Karpas-422 (cell line): ENCODE data around the gene FOXA1. TPM values are rescaled to one million over a fixed set of nuclear protein-coding genes. Genes with fewer than 3 reads are reported as not detected.

Experiments used
- DNase-seq: peaks from one replicate; pipeline ENCODE4 v3.0.0-alpha.2; 2015
- H2AFZ ChIP-seq: fragments of 200-600 bp; sonication (generic); 2 replicates; pipeline ENCODE4 v1.6.1; 2014; ENCODE audit warnings: antibody characterized with exemption, low read length, mixed read lengths
- H3K27ac ChIP-seq: fragments of 200-600 bp; sonication (generic); 2 replicates; pipeline ENCODE4 v1.5.1; 2014; ENCODE audit warnings: mild to moderate bottlenecking, low read length, moderate library complexity
- H3K27me3 ChIP-seq: fragments of 200-600 bp; sonication (generic); 2 replicates; pipeline ENCODE4 v1.6.1; 2014; ENCODE audit warnings: low read length, mixed read lengths
- H3K36me3 ChIP-seq: fragments of 200-600 bp; sonication (generic); 2 replicates; pipeline ENCODE4 v1.6.1; 2014; ENCODE audit warnings: low read length, mixed read lengths; ENCODE audit not compliant: insufficient read depth
- H3K4me1 ChIP-seq: fragments of 200-600 bp; sonication (generic); 2 replicates; pipeline ENCODE4 v1.6.1; 2014; ENCODE audit warnings: mild to moderate bottlenecking, low read length, mixed read lengths
- H3K4me2 ChIP-seq: fragments of 200-600 bp; sonication (generic); 2 replicates; pipeline ENCODE4 v1.6.1; 2014; ENCODE audit warnings: low read length, low read depth, mild to moderate bottlenecking; ENCODE audit not compliant: poor library complexity, severe bottlenecking
- H3K4me3 ChIP-seq: fragments of 200-600 bp; sonication (generic); 2 replicates; pipeline ENCODE4 v1.5.1; 2014; ENCODE audit warnings: mild to moderate bottlenecking, antibody characterized with exemption, low read length, mixed read lengths
- H3K79me2 ChIP-seq: fragments of 200-600 bp; sonication (generic); 2 replicates; pipeline ENCODE4 v1.6.1; 2014; ENCODE audit warnings: mild to moderate bottlenecking, low read length, mixed read lengths
- H3K9ac ChIP-seq: fragments of 200-600 bp; sonication (generic); 2 replicates; pipeline ENCODE4 v1.6.0; 2014; ENCODE audit warnings: low read length
- H3K9me2 ChIP-seq: fragments of 200-600 bp; sonication (generic), shearing (Covaris generic); replicated peaks from 2 replicates; pipeline ENCODE4 v1.6.0; 2014; ENCODE audit warnings: mild to moderate bottlenecking, low read length, moderate library complexity; ENCODE audit not compliant: insufficient read depth
- H3K9me3 ChIP-seq: fragments of 300-700, 200-600 bp; sonication (generic); 2 replicates; pipeline ENCODE4 v1.6.1; 2014; ENCODE audit warnings: low read length, mixed read lengths
- H4K20me1 ChIP-seq: fragments of 200-600 bp; sonication (generic); 2 replicates; pipeline ENCODE4 v1.6.1; 2014; ENCODE audit warnings: mild to moderate bottlenecking, antibody characterized with exemption, low read length, low read depth; ENCODE audit not compliant: insufficient read depth
- total RNA-seq: library from RNA; depleted of rRNA; stranded (reverse); fragments of >200 nt; shearing (Covaris generic); gene quantifications from 2 replicates; pipeline ENCODE4 v1.2.3, GENCODE V29; 2014; ENCODE audit warnings: low replicate concordance

FOXA1 gene
- total RNA-seq, 1 experiment from 2014 or later = not detected

DNA sequence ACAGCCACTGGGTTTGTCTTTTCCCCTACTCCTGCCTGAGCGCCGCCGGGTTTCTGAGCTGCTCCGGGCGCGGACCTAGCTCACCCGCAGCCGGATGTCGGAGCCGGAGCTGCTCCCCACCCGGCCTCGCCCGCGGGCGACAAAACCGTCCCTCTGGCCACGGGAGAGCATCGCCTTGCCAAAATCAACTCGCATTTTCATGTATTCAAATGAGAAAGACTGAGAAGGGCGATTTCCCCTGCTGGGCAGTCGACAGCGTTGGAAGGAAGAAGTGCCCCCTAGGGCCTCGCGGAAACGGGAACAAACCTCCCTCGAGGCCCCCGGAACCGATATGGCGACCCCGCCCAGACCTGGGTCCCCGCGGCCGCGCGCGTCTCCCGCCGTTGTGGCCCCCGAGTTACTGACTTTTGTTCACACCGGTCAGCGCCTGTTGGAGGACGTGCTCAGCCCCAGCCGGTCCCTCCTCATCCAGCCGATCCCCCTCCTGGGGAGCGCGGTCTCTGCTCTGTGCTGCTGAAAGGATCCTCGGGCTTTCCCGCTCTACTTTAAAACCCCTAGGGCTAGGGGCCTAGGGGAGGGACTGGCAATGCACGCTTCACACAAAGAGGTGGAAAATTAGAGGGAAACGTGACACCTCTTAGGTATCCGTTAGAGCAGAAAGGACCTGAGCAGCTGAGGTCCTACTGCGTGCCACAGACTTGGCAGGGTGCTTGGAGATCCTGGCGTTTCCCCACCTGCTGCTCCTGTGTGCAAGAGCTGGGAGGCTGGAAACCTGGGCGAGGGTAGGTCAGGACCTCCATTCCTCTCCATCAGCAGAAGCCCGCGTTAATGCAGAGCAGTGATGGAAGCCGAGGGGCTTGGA lies 4.7 kb upstream of the FOXA1 start:
- H3K9me2 ChIP-seq = no peaks in the 10 kb centered on the region
- no peaks in the 10 kb centered on the region for H3K9me3 ChIP-seq
- no peaks in the 10 kb centered on the region for H3K36me3 ChIP-seq
- H4K20me1 ChIP-seq = no peaks in the 10 kb centered on the region
- H3K79me2 ChIP-seq = no peaks in the 10 kb centered on the region
- no peak overlapping the region for H3K4me2 ChIP-seq
- no peak overlapping the region for H3K27ac ChIP-seq
- DNase-seq = no peak
- no peaks in the 10 kb centered on the region for H3K27me3 ChIP-seq
- no peaks in the 10 kb centered on the region for H3K4me1 ChIP-seq
- H2AFZ ChIP-seq = no peak overlapping the region
- H3K4me3 ChIP-seq = no peak overlapping the region
- H3K9ac ChIP-seq = no peak overlapping the region

- Histone ChIP-seq H3K4me3 (no peak overlapping the region), H3K9ac (no peak overlapping the region), H3K4me2 (no peak overlapping the region), H4K20me1 (no peaks in the 10 kb centered on the region), H3K9me3 (no peaks in the 10 kb centered on the region), H3K27ac (no peak overlapping the region), H3K36me3 (no peaks in the 10 kb centered on the region), H3K9me2 (no peaks in the 10 kb centered on the region), H3K27me3 (no peaks in the 10 kb centered on the region), H2AFZ (no peak overlapping the region), H3K79me2 (no peaks in the 10 kb centered on the region), H3K4me1 (no peaks in the 10 kb centered on the region)
- DNase-seq = no peak
Observed at GRCh38 chr14:37598747-37599506, 3.9 kb upstream of the FOXA1 start.

DNA sequence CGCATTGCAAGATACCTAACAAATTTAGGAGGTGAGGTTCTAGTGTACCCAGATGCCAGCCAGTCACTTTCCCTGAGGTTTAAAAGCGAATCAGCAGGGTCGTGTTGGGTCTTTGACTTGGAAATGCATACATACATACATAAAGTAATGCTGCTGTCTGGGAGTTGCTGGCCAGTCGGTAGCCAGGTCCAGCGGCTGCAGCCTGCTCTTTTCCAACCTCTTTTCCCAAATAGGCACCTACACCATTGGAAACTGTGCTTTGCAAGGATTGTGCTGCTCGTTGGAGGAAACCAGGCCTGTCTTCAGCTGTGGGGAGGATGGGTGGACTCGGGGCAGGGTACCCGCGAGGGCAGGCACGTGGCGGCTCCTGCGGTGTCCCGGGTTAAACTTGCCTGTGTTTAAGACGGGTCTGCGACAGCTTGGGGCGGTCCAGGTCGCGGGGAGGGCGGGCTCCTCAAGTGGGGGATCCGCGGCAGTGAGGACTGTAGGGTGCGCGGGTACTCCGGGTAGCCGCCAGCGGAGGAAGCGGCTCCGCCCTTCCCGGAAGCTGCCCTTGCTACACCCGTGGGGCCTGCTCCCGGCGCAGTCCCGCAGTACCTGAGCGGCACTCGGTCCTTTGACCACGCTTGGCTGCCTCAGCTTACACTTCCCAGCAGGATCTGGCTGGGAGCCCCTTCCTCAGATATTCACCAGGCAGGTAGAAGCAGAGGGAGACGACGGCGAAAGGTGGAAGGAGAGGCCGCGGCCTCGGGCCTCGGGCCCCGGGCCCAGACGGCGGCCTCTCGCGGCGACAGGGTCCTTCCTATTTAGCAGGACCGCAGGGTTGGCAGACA lies 3.1 kb upstream of the FOXA1 start:
- Histone ChIP-seq H3K4me2 (no peak overlapping the region), H3K9me2 (no peaks in the 10 kb centered on the region), H2AFZ (no peak overlapping the region), H3K79me2 (no peaks in the 10 kb centered on the region), H4K20me1 (no peaks in the 10 kb centered on the region), H3K27ac (no peak overlapping the region), H3K4me3 (no peak overlapping the region), H3K9me3 (no peaks in the 10 kb centered on the region), H3K36me3 (no peaks in the 10 kb centered on the region), H3K4me1 (no peaks in the 10 kb centered on the region), H3K27me3 (no peaks in the 10 kb centered on the region), H3K9ac (no peak overlapping the region)
- DNase-seq = no peak

DNA sequence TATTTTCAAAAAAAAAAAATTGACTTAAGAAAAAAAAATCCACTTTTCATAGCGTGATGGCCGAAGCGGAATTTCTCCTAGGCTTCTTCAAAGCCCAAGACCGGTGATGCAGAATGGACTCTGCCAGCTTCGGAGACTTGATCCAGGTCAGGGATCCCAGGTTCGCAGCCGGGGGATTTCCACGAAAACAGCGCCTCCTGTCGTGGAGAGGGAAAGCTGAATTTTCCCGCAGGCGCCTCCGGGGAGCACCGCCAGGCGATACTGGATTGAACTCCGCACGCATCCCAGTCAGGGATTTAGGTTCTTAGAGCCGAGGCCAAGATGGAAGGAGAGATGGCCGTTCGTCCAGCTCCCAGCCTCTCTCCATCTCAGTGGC lies 2.5 kb upstream of the FOXA1 start:
- no peaks in the 10 kb centered on the region for H4K20me1 ChIP-seq
- no peaks in the 10 kb centered on the region for H3K9me3 ChIP-seq
- no peak overlapping the region for H3K9ac ChIP-seq
- no peak overlapping the region for H3K4me3 ChIP-seq
- H3K36me3 ChIP-seq = no peaks in the 10 kb centered on the region
- H3K9me2 ChIP-seq = no peaks in the 10 kb centered on the region
- no peak overlapping the region for H3K27ac ChIP-seq
- no peak for DNase-seq
- H2AFZ ChIP-seq = no peak overlapping the region
- no peaks in the 10 kb centered on the region for H3K4me1 ChIP-seq
- no peaks in the 10 kb centered on the region for H3K79me2 ChIP-seq
- H3K4me2 ChIP-seq = no peak overlapping the region
- no peaks in the 10 kb centered on the region for H3K27me3 ChIP-seq

DNA sequence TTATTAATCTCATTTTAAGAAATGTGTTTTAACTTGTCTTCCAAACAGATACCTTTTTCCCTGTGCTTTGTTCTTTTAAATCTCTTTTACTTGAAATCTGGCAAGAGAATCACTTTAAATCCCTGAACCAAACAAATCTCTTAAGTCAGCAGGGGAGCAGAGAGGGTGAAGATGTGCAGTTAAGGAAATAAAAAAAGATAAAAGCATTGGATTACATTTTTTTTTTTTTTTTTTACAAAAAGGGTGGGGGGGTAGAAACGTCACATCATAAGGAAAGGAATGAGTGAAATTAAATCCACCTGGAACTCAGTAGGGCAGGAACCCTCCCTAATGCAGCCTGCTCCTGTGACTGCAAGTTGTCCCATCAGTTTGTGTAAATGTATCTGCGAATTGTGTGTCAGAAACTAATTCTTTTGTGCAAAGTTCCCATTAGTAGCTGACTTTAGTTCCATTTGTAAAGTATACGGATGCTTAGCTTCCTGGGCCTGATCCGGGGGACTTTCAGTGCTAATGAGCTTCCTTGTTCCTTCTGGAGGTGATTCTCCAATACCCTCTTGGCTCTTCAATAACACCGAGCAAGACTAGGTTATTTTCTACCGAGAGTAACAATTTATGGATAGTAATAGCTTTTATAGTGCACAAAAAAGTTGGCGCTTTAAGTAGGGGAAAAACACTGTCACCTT lies 1.9 kb upstream of the FOXA1 start:
- no peaks in the 10 kb centered on the region for H3K4me1 ChIP-seq
- no peak overlapping the region for H3K27ac ChIP-seq
- no peaks in the 10 kb centered on the region for H3K27me3 ChIP-seq
- no peaks in the 10 kb centered on the region for H4K20me1 ChIP-seq
- no peaks in the 10 kb centered on the region for H3K36me3 ChIP-seq
- H2AFZ ChIP-seq = no peak overlapping the region
- H3K4me3 ChIP-seq = no peak overlapping the region
- DNase-seq = no peak
- no peak overlapping the region for H3K9ac ChIP-seq
- H3K79me2 ChIP-seq = no peaks in the 10 kb centered on the region
- H3K9me2 ChIP-seq = no peaks in the 10 kb centered on the region
- H3K9me3 ChIP-seq = no peaks in the 10 kb centered on the region
- H3K4me2 ChIP-seq = no peak overlapping the region

DNA sequence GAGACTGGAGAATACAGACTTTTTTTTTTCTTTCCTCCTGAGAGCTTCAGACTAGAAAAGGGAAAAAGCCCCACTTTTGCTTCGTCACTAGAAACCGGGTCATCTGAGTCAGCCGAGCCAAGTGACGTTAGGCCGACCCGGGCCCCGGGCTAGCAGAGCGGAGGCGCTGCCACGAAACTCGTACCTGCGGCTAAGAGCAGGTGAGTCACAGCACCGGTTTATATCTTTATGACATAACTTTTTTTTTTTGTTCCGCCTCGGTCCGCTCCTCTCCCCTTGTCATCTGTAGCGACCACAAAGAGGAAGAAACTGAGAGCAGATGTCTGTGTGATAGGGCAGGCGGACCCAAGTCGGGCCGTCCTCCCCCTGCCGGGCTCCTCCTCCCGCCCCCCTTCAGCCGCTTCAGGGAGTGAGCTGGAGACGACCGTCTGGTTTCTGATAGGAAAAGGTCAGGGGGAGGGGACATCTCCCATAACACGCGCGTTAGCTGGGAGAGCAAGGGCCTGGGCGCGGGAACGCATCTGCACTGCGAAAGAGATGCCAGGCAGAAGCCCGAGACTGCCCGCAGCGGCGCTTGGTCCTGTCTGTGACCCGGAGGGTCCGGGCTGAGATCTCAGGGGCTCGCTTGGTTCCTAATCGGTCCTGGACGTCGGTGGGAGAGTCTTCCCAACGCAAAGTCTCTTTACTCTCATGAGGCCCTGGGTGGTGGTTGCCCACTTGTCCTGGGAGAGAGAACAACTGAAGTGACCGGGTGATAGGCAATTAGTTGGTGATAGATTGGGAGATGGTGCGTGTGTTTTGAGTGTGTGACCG lies 966 bp upstream of the FOXA1 start:
- no peak overlapping the region for H3K4me2 ChIP-seq
- no peak overlapping the region for H2AFZ ChIP-seq
- H4K20me1 ChIP-seq = no peaks in the 10 kb centered on the region
- H3K79me2 ChIP-seq = no peaks in the 10 kb centered on the region
- H3K4me3 ChIP-seq = no peak overlapping the region
- no peaks in the 10 kb centered on the region for H3K27me3 ChIP-seq
- no peaks in the 10 kb centered on the region for H3K4me1 ChIP-seq
- no peak for DNase-seq
- no peak overlapping the region for H3K9ac ChIP-seq
- H3K9me2 ChIP-seq = no peaks in the 10 kb centered on the region
- no peak overlapping the region for H3K27ac ChIP-seq
- no peaks in the 10 kb centered on the region for H3K9me3 ChIP-seq
- H3K36me3 ChIP-seq = no peaks in the 10 kb centered on the region

DNA sequence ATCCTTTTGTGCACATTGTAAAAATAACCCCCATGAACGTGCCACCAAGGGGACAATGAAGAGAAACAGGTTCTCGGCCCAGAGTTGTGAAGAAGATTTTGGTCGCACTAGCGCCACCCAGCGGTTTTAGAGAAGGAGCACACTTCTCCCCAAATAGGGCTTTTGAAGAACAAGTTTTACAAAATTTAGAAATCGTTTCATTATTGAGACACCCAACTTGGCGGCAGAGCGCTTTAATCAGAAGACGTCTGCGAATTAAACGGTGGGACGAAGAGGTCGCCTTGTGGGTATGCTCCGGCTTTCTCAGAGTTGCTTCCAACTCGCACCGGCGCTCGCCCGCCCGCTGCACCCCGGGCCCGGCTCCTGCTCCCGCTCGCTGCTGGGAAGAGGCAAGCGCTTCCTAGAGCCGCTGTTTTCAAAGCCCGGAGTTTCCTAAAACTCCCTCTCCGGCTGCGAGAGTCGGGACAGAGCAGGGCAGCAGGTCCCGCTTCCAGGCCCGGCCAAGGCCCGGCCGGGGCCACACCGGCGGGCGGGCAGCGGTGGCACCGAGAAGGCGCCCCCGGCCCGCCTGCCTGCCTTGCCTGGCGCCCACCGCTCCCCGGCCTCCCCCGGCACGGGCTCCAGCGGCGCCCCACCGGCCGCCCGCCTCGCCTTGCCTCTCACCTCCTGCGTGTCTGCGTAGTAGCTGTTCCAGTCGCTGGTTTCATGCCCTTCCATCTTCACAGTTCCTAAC lies 645 bp downstream of the FOXA1 start:
- H3K4me3 ChIP-seq = no peak overlapping the region
- H3K36me3 ChIP-seq = no peaks in the 10 kb centered on the region
- no peak overlapping the region for H3K27ac ChIP-seq
- H4K20me1 ChIP-seq = no peaks in the 10 kb centered on the region
- H3K9me2 ChIP-seq = no peaks in the 10 kb centered on the region
- H3K9me3 ChIP-seq = no peaks in the 10 kb centered on the region
- peak; percentile 94 for DNase-seq
- no peak overlapping the region for H2AFZ ChIP-seq
- H3K79me2 ChIP-seq = no peaks in the 10 kb centered on the region
- no peak overlapping the region for H3K4me2 ChIP-seq
- no peaks in the 10 kb centered on the region for H3K27me3 ChIP-seq
- H3K4me1 ChIP-seq = peaks cover 4% of the 10 kb centered on the region
- H3K9ac ChIP-seq = no peak overlapping the region
